ENCODE measurements around the gene ZFP62. TPM values are rescaled to one million over a fixed set of nuclear protein-coding genes. Genes with fewer than 3 reads are reported as not detected.
"Not testable (repeated sequence)": the region's sequence is repeated elsewhere in the genome, so short reads cannot be mapped to it uniquely, and the experiment has no call there.

Gene ZFP62
- total and polyA plus RNA-seq, 7 donors = 6.0 to 25.6 (median 11.7) TPM

DNA sequence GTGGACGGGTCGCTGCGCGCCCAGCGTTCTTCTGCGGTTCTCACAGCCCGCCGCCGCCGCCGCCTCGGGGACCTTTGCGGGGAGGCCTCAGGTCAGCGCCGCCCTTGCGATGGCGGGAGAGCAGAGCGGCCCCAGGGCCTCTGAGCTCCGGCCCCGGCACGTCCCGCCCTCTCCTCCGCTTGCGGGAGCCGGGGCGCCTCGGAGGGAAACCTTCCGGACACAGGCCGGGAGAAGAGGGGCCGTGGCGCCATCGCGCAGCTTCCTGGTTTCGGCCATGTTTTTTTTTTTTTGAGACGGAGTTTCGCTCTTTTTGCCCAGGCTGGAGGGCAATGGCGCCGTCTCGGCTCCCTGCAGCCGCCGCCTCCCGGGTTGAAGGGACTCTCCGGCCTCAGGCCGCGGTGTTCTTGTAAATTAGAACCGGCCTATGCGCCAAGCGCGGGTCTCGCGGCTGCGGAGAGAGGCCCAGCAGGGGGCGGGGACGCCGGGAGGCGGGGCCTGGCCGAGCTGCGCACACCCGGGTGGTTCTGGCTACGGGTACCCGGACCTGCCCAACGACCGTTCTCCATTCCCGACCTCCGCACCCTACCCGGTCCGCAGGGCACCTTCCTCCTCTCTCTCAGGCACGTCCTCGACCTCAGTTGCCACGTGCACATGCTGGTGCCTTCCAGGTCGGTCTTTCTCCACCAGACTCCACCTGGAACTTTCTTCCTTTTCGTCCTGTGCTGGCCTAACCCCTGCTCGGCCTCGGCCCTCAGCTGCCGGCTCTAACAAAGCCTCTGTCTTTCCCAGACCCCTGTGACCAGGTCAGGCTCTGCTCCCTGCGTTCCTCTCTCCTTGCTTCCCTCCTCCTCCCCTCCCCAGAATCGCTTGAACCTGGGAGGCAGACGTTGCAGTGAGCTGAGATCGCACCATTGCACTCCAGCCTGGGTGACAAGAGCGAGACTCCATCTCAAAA lies 29.7 kb downstream of the ZFP62 start:
- peak; percentile 97 to 98 (median 98) for ATAC-seq
- peak; percentile 32 for TF ChIP-seq CTCF (IDR thresholded peaks at IDR 0.05)
- H3K4me1 ChIP-seq = peaks cover 22% of the 10 kb centered on the region
- peak overlapping the region; percentile 95 for H3K27ac ChIP-seq
- H3K9me3 ChIP-seq = no peaks in the 10 kb centered on the region
- peak overlapping the region; percentile 81 for H3K4me3 ChIP-seq
- WGBS, 3 donors = 1% methylated on average over 63 to 80 of the region's 80 CpGs
- H3K36me3 ChIP-seq (ENCODE audit: insufficient read depth in 1 of 2, low read depth in 1 of 2) = peaks cover 0 to 28% of the 10 kb centered on the region in 2 donors
- H3K27me3 ChIP-seq (ENCODE audit: insufficient read depth in 3 of 3, low read length in 2 of 3) = no peaks in the 10 kb centered on the region
- intact Hi-C loops (cut with DNase I) = loop anchor here in 1 of 2 donors (2.0 to 10.0 kb wide), 3 partner anchors 21 to 47 kb away; no protein-coding TSS in a partner anchor
- DNase-seq = peak; percentile 86 to 92

DNA sequence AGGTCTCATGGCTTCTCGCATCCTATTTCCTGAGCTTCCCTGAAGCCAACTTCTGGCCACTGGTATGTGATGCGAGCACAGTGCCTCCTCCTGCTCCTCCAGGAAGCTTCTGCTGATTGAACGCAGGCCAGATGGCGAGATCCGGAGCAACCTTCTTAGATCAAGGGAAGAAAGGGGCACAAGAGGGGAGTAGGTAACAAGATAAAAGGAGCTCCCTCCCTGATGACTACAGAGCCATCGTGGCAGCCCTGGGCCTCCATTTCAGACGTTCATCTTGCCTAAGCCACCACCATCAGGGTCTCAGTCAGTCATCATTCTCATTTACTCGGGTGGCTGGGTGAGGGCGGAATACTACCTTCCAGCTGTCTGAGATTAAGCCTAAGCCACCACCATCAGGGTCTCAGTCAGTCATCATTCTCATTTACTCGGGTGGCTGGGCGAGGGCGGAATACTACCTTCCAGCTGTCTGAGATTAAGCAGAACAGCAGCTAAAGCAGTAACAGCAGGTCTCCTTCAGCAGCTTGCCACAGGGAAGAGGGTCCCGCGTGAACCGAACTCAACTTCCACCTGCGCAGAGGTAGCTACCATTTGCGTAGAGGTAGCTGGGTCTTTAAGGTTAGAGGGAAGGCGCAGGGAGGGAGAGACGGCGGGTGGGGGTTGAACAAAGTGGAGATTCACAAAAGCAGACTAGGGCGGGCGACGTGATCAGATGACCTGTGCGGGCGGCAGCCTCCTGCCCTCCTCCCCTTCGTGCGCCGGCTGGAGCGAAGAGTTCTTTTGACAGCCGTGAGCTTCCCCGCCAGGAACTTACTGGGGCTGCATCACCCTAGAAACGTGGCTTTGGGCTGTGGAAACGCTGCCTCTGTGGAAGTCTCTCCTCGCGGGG lies 30.6 kb downstream of the ZFP62 start:
- intact Hi-C loops (cut with DNase I) = loop anchor here in 1 of 2 donors (2.0 to 10.0 kb wide), 3 partner anchors 20 to 46 kb away; no protein-coding TSS in a partner anchor
- Histone ChIP-seq H3K9me3 (no peaks in the 10 kb centered on the region), H3K27me3 (ENCODE audit: insufficient read depth in 3 of 3, low read length in 2 of 3) (no peaks in the 10 kb centered on the region), H3K27ac (peak overlapping the region; percentile 95), H3K4me3 (peak overlapping the region; percentile 81), H3K36me3 (ENCODE audit: insufficient read depth in 1 of 2, low read depth in 1 of 2) (peaks cover 0 to 19% of the 10 kb centered on the region in 2 donors), H3K4me1 (peaks cover 22% of the 10 kb centered on the region)
- DNase-seq (peak; percentile 64 to 84), ATAC-seq (peak; percentile 70 to 83 (median 77))
- no peak for TF ChIP-seq CTCF (IDR thresholded peaks at IDR 0.05)
- WGBS, 3 donors = 13 to 14% (median 13%) methylated on average over 31 to 35 of the region's 35 CpGs

- H3K36me3 ChIP-seq (ENCODE audit: insufficient read depth in 1 of 2, low read depth in 1 of 2) = peaks cover 0 to 11% of the 10 kb centered on the region in 2 donors
- H3K4me1 ChIP-seq = peaks cover 26% of the 10 kb centered on the region
- no peaks in the 10 kb centered on the region for H3K27me3 ChIP-seq (ENCODE audit: insufficient read depth in 3 of 3, low read length in 2 of 3)
- H3K4me3 ChIP-seq = peak overlapping the region; percentile 81
- ATAC-seq = no peak
- peak overlapping the region; percentile 95 for H3K27ac ChIP-seq
- no peaks in the 10 kb centered on the region for H3K9me3 ChIP-seq
- intact Hi-C loops (cut with DNase I) = loop anchor here in 1 of 2 donors (2.0 to 10.0 kb wide), 3 partner anchors 19 to 45 kb away; no protein-coding TSS in a partner anchor
- TF ChIP-seq CTCF (IDR thresholded peaks at IDR 0.05) = no peak
- 96 to 98% (median 97%) methylated on average over 5 of the region's 5 CpGs for WGBS, 3 donors
- DNase-seq = no peak
Observed at GRCh38 chr5:180829726-180830125, 31.4 kb downstream of the ZFP62 start.

- H3K27me3 ChIP-seq (ENCODE audit: insufficient read depth in 3 of 3, low read length in 2 of 3); DNase-seq; H3K9me3 ChIP-seq; ATAC-seq; intact Hi-C loops (cut with DNase I); H3K36me3 ChIP-seq (ENCODE audit: insufficient read depth in 1 of 2, low read depth in 1 of 2): not testable (repeated sequence)
- H3K4me3 ChIP-seq = peak overlapping the region; percentile 81
- H3K4me1 ChIP-seq = peaks cover 23% of the 10 kb centered on the region
- WGBS, 3 donors = 86 to 89% (median 88%) methylated on average over 12 to 13 of the region's 13 CpGs
- peak overlapping the region; percentile 95 for H3K27ac ChIP-seq
Observed at GRCh38 chr5:180828756-180829531, 32.1 kb downstream of the ZFP62 start.

- H3K36me3 ChIP-seq (ENCODE audit: insufficient read depth in 1 of 2, low read depth in 1 of 2); H3K27ac ChIP-seq; H3K27me3 ChIP-seq (ENCODE audit: insufficient read depth in 3 of 3, low read length in 2 of 3); H3K9me3 ChIP-seq; ATAC-seq; DNase-seq; intact Hi-C loops (cut with DNase I); H3K4me3 ChIP-seq: not testable (repeated sequence)
- H3K4me1 ChIP-seq = peaks cover 19% of the 10 kb centered on the region
- 71 to 77% (median 72%) methylated on average over 7 of the region's 7 CpGs for WGBS, 3 donors
Observed at GRCh38 chr5:180827374-180827773, 33.7 kb downstream of the ZFP62 start.

All from psoas muscle (tissue), 8 donors.